ENCODE measurements around the gene ZNF462. TPM values are rescaled to one million over a fixed set of nuclear protein-coding genes. Genes with fewer than 3 reads are reported as not detected.

The ZNF462 gene
- total and polyA plus RNA-seq, 9 donors = 5.8 to 87.6 (median 51.2) TPM

- H3K4me1 ChIP-seq (ENCODE audit: insufficient read depth) = peaks cover 25% of the 10 kb centered on the region
- intact Hi-C loops (cut with DNase I) = loop anchor here in 2 of 4 donors (10.0 kb wide), 2 partner anchors 58 to 148 kb away; no protein-coding TSS in a partner anchor
These were observed 4.3 kb downstream of the ZNF462 start for GRCh38 chr9:106867286-106867685.

GRCh38 chr9:106868087-106868486 is 5.1 kb downstream of the ZNF462 start:
- peaks cover 27% of the 10 kb centered on the region for H3K4me1 ChIP-seq (ENCODE audit: insufficient read depth)
- H3K36me3 ChIP-seq = no peaks in the 10 kb centered on the region
- DNase-seq = no peak
- no peaks in the 10 kb centered on the region for H3K9me3 ChIP-seq
- TF ChIP-seq POLR2A (IDR thresholded peaks at IDR 0.05) = no peak
- no peak for TF ChIP-seq EP300 (IDR thresholded peaks at IDR 0.05)
- TF ChIP-seq, protein P1, sequence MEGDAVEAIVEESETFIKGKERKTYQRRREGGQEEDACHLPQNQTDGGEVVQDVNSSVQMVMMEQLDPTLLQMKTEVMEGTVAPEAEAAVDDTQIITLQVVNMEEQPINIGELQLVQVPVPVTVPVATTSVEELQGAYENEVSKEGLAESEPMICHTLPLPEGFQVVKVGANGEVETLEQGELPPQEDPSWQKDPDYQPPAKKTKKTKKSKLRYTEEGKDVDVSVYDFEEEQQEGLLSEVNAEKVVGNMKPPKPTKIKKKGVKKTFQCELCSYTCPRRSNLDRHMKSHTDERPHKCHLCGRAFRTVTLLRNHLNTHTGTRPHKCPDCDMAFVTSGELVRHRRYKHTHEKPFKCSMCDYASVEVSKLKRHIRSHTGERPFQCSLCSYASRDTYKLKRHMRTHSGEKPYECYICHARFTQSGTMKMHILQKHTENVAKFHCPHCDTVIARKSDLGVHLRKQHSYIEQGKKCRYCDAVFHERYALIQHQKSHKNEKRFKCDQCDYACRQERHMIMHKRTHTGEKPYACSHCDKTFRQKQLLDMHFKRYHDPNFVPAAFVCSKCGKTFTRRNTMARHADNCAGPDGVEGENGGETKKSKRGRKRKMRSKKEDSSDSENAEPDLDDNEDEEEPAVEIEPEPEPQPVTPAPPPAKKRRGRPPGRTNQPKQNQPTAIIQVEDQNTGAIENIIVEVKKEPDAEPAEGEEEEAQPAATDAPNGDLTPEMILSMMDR (IDR thresholded peaks at IDR 0.05) = no peak
- H3K27ac ChIP-seq = peak overlapping the region in 1 of 2 donors; percentile 56
- H3K27me3 ChIP-seq = no peaks in the 10 kb centered on the region
- WGBS, 3 donors = 45 to 59% (median 51%) methylated on average over 1 of the region's 1 CpG
- H3K4me3 ChIP-seq = no peak overlapping the region
- intact Hi-C loops (cut with DNase I) = loop anchor here in 2 of 4 donors (10.0 kb wide), 2 partner anchors 57 to 147 kb away; no protein-coding TSS in a partner anchor

More at GRCh38 chr9:106867286-106867685, 4.3 kb downstream of the ZNF462 start:
- TF ChIP-seq POLR2A (IDR thresholded peaks at IDR 0.05) (no peak), EP300 (IDR thresholded peaks at IDR 0.05) (no peak)
- TF ChIP-seq, protein P1 (IDR thresholded peaks at IDR 0.05) = no peak
- Histone ChIP-seq H3K36me3 (no peaks in the 10 kb centered on the region), H3K27ac (no peak overlapping the region), H3K9me3 (no peaks in the 10 kb centered on the region), H3K27me3 (no peaks in the 10 kb centered on the region), H3K4me3 (no peak overlapping the region)
- 63 to 87% (median 85%) methylated on average over 4 of the region's 4 CpGs for WGBS, 3 donors
- no peak for DNase-seq

GRCh38 chr9:106868565-106868964 is 5.6 kb downstream of the ZNF462 start:
- no peaks in the 10 kb centered on the region for H3K27me3 ChIP-seq
- TF ChIP-seq POLR2A (IDR thresholded peaks at IDR 0.05) = no peak
- no peak for TF ChIP-seq EP300 (IDR thresholded peaks at IDR 0.05)
- TF ChIP-seq, protein P1 (IDR thresholded peaks at IDR 0.05) = no peak
- H3K4me1 ChIP-seq (ENCODE audit: insufficient read depth) = peaks cover 27% of the 10 kb centered on the region
- no peaks in the 10 kb centered on the region for H3K36me3 ChIP-seq
- intact Hi-C loops (cut with DNase I) = loop anchor here in 2 of 4 donors (10.0 kb wide), 2 partner anchors 56 to 146 kb away; no protein-coding TSS in a partner anchor
- no peak overlapping the region for H3K4me3 ChIP-seq
- WGBS, 3 donors = 57 to 63% (median 60%) methylated on average over 5 of the region's 5 CpGs
- no peaks in the 10 kb centered on the region for H3K9me3 ChIP-seq
- DNase-seq = peak in 3 of 5 donors; percentile 34 to 68 (median 53)
- H3K27ac ChIP-seq = peak overlapping the region; percentile 25 to 56

GRCh38 chr9:106869028-106869427 is 6.1 kb downstream of the ZNF462 start:
- peaks cover 29% of the 10 kb centered on the region for H3K4me1 ChIP-seq (ENCODE audit: insufficient read depth)
- 40 to 63% (median 45%) methylated on average over 2 of the region's 2 CpGs for WGBS, 3 donors
- H3K4me3 ChIP-seq = no peak overlapping the region
- TF ChIP-seq, protein P1 (IDR thresholded peaks at IDR 0.05) = no peak
- TF ChIP-seq POLR2A (IDR thresholded peaks at IDR 0.05) (no peak), EP300 (IDR thresholded peaks at IDR 0.05) (no peak)
- DNase-seq = no peak
- no peaks in the 10 kb centered on the region for H3K36me3 ChIP-seq
- H3K27ac ChIP-seq = peak overlapping the region; percentile 25 to 56
- no peaks in the 10 kb centered on the region for H3K27me3 ChIP-seq
- intact Hi-C loops (cut with DNase I) = loop anchor here in 2 of 4 donors (10.0 kb wide), 2 partner anchors 56 to 146 kb away; no protein-coding TSS in a partner anchor
- no peaks in the 10 kb centered on the region for H3K9me3 ChIP-seq
